ENCODE measurements around the gene EIF5B. TPM values are rescaled to one million over a fixed set of nuclear protein-coding genes. Genes with fewer than 3 reads are reported as not detected.

The EIF5B gene
- total and polyA plus RNA-seq, 2 of the 4 experiments (the other 2 are of a cell fraction) = 19.7 to 21.8 TPM

- Histone ChIP-seq H3K4me3 (ENCODE audit: insufficient read depth, low read depth, low read length) (no peak overlapping the region), H4K5ac (ENCODE audit: low read depth, low read length) (no peak overlapping the region), H4K91ac (ENCODE audit: insufficient read depth, low read depth, low read length) (no peak overlapping the region), H4K8ac (ENCODE audit: low read depth in 2 of 2, low read length in 2 of 2) (no peak overlapping the region), H3K27me3 (ENCODE audit: control insufficient read depth, insufficient read depth, low read length) (no peaks in the 10 kb centered on the region), H2BK15ac (ENCODE audit: low read depth, low read length) (no peak overlapping the region), H2BK20ac (ENCODE audit: low read depth, low read length) (no peak overlapping the region), H3K23ac (ENCODE audit: low read depth, low read length) (peak overlapping the region; percentile 74; the same call in 1 of the 2 replicates), H3K9me3 (ENCODE audit: control insufficient read depth, insufficient read depth, low read length) (no peaks in the 10 kb centered on the region), H3K36me3 (ENCODE audit: control insufficient read depth, insufficient read depth, low read length) (peaks cover 17% of the 10 kb centered on the region), H2AFZ (replicated peaks; ENCODE audit: low read length, poor library complexity) (no peak overlapping the region), H2BK120ac (ENCODE audit: low read depth, low read length) (no peak overlapping the region), H3K56ac (ENCODE audit: extremely low read depth, insufficient read depth, low read length) (no peak overlapping the region), H2AK9ac (replicated peaks; ENCODE audit: low read depth, low read length, poor library complexity) (no peak overlapping the region), H3K4me1 (ENCODE audit: control insufficient read depth, insufficient read depth, low read length) (peaks cover 13% of the 10 kb centered on the region), H2AK5ac (ENCODE audit: low read depth, low read length) (no peak overlapping the region), H3K4ac (ENCODE audit: low read depth, low read length) (no peak overlapping the region), H2BK5ac (ENCODE audit: low read depth, low read length, poor library complexity, severe bottlenecking) (no peak overlapping the region), H3K9ac (ENCODE audit: low read depth, low read length) (no peak overlapping the region), H3K27ac (ENCODE audit: insufficient read depth, low read length) (no peak overlapping the region), H3K4me2 (ENCODE audit: low read depth, low read length) (no peak overlapping the region), H3K9me1 (ENCODE audit: insufficient read depth, low read length) (peaks cover 17% of the 10 kb centered on the region), H4K20me1 (ENCODE audit: insufficient read depth, low read length) (peaks cover 27% of the 10 kb centered on the region; the same call in 1 of the 2 replicates), H3K79me1 (ENCODE audit: low read depth in 1 of 2, low read length in 2 of 2) (peaks cover 5 to 23% of the 10 kb centered on the region in 2 experiments; a peak in 3 of 4 replicates), H3K18ac (ENCODE audit: low read depth, low read length) (no peak overlapping the region), H3K14ac (replicated peaks; ENCODE audit: low read depth, low read length) (0 out of 2 replicates have a peak overlapping the region, but pooled peaks have one; percentile 62)
- dilution Hi-C loops (cut with HindIII; ENCODE audit: low sequenced_read_pairs, unreplicated experiment) = no loop called here
- ChIA-PET POLR2A (ENCODE audit: unreplicated experiment) (no interaction called here), CTCF (no interaction called here)
- BruUV-seq (replicated peaks) = no TSS peak
- peak; percentile 86 for DNase-seq
- in situ Hi-C loops (cut with MboI; ENCODE audit: low sequenced_read_pairs) = no loop called here
- WGBS, 2 experiments (ENCODE audit: extremely low coverage in 2 of 2, insufficient read length in 1 of 2) = no CpG with 5 or more reads among the region's 2 CpGs
- intact Hi-C loops (cut with micrococcal nuclease) = no loop called here
- TF ChIP-seq CEBPB (IDR thresholded peaks at IDR 0.05; ENCODE audit: low read depth, low read length) = no peak
- no peak for TF ChIP-seq USF2 (IDR thresholded peaks at IDR 0.05; ENCODE audit: low read depth, low read length)
- no peak for TF ChIP-seq CHD1 (IDR thresholded peaks at IDR 0.05; ENCODE audit: low read depth, low read length)
- no peak for TF ChIP-seq RCOR1 (IDR thresholded peaks at IDR 0.05; ENCODE audit: insufficient replicate concordance, low read length)
- no peak for TF ChIP-seq RFX5 (IDR thresholded peaks at IDR 0.05; ENCODE audit: low read depth, low read length)
- no peak for TF ChIP-seq SMC3 (IDR thresholded peaks at IDR 0.05; ENCODE audit: low read depth, low read length)
- no peak for TF ChIP-seq CTCF (conservative IDR thresholded peaks at IDR 0.05; ENCODE audit: low read depth, low read length)
- TF ChIP-seq NFE2L2 (IDR thresholded peaks at IDR 0.05; ENCODE audit: low read depth, low read length) = no peak
- TF ChIP-seq BHLHE40 (IDR thresholded peaks at IDR 0.05; ENCODE audit: low read depth, low read length) = no peak
- no peak for TF ChIP-seq MXI1 (IDR thresholded peaks at IDR 0.05; ENCODE audit: borderline replicate concordance, low read depth, low read length)
- no peak for TF ChIP-seq MAFK (IDR thresholded peaks at IDR 0.05; ENCODE audit: low read depth, low read length)
- no peak for TF ChIP-seq ELK1 (IDR thresholded peaks at IDR 0.05; ENCODE audit: borderline replicate concordance, low read depth, low read length)
- TF ChIP-seq POLR2A (IDR thresholded peaks at IDR 0.05; ENCODE audit: low read depth, low read length) = no peak
- ATAC-seq (ENCODE audit: low read depth) = peak; percentile 68
These were observed 87.8 kb downstream of the EIF5B start for GRCh38 chr2:99425022-99425421.
